H54 (cell line): ENCODE data around the gene AAK1.
"Not testable (repeated sequence)": the region's sequence is repeated elsewhere in the genome, so short reads cannot be mapped to it uniquely, and the experiment has no call there.

ENCODE experiments used
- DNase-seq: peaks from one replicate; pipeline ENCODE4 v3.0.0; 2011; ENCODE audit warnings: low spot score, mixed read lengths; ENCODE audit not compliant: insufficient read length
- FAIRE-seq: peaks from 3 replicates; lab custom pipeline; 2011; peaks lifted over from hg19 to GRCh38; lab: Jason Lieb, UNC
- POLR2A ChIP-seq: IDR thresholded peaks from 2 replicates; pipeline ENCODE4 v1.6.1; 2011; ENCODE audit warnings: low read depth, mild to moderate bottlenecking, low read length

The AAK1 gene

GRCh38 chr2:69576880-69577279, 66.7 kb downstream of the AAK1 start:
- DNase-seq = no peak
- no peak for TF ChIP-seq POLR2A
- no peak for FAIRE-seq

GRCh38 chr2:69575926-69576325, 67.6 kb downstream of the AAK1 start:
- TF ChIP-seq POLR2A = no peak
- FAIRE-seq (no peak), DNase-seq (no peak)

DNA sequence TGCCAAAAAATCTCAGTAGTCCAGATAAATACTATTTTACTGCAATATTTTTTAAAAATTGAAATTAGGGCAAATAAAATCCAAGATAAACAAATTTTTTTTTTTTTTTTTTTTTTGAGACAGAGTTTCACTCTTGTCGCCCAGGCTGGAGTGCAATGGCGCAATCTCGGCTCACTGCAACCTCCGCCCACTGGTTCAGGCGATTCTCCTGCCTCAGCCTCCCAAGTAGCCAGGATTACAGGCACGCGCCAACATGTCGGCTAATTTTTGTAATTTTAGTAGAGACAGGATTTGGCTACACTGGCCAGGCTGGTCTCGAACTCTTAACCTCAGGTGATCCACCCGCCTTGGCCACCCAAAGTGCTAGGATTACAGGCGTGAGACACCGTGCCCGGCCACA, 68.2 kb downstream of the AAK1 start:
- DNase-seq, FAIRE-seq: not testable (repeated sequence)

DNA sequence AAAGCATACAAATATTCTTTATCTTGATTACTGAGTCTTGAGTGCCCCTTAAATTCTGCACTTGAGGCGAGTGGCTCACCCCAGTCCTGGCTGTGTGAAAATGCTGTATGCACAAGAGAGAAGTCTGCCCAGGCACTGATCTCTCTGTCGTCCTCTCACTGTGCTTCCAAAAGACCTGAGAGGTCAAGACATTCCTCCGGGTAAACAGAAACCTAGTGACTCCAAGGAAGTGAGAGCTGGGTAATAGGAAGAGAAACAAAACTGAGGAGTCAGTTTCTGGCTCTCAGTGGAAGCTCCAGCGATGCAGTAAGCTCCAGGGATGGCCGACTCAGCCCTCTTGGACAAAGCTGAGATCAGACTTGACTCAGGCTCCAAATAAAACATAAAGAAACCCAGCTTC, 70.9 kb downstream of the AAK1 start:
- peak; percentile 30 for DNase-seq
- no peak for TF ChIP-seq POLR2A
- peak; percentile 20 for FAIRE-seq

GRCh38 chr2:69571189-69571588, 72.3 kb downstream of the AAK1 start:
- FAIRE-seq = no peak
- no peak for DNase-seq
- no peak for TF ChIP-seq POLR2A

- FAIRE-seq (no peak), DNase-seq (no peak)
- TF ChIP-seq POLR2A = no peak
Observed at GRCh38 chr2:69570474-69570873, 73.1 kb downstream of the AAK1 start.

DNA sequence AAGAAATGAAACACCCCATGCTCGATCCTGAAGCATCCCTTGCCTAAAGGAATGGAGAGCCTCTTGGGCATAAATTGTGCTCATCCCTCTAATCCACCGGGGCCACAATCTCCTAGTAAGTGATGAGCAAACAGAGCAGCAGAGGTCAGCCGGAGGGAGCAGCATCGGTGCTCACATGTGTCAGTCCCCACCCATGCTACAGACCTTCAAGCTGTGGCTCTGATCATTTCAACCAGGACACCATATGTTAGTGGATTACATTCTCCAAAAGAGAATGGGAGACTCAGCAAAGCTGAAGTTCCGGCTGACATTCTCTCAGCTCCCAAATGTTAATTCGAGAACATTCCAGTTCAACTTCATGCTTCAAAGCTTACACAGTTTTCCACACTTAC, 75.6 kb downstream of the AAK1 start:
- DNase-seq (no peak), FAIRE-seq (no peak)
- TF ChIP-seq POLR2A = no peak

- no peak for TF ChIP-seq POLR2A
- peak; percentile 25 for DNase-seq
- FAIRE-seq = no peak
Observed at GRCh38 chr2:69567157-69567908, 76.2 kb downstream of the AAK1 start.

- DNase-seq = no peak
- no peak for FAIRE-seq
- no peak for TF ChIP-seq POLR2A
Observed at GRCh38 chr2:69566669-69567068, 76.9 kb downstream of the AAK1 start.

DNA sequence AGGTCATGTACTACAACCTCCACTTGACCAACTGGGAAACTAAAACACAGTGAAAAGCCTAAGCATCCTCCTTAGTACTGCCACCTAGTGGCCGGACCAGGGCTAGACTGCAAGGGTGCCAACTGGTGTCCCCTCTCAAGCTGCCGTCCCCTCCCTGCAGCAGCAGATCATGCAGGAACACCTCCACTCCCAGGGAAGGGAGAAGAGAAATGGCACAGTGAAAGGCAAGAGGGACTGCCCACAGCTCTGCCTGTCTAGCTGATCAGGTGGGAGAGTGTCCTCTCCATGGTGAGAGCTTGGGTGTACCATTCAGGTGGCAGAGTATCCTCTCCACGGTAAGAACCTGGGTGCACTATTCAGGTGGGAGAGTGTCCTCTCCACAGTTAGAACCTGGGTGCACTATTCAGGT, 78.1 kb downstream of the AAK1 start:
- FAIRE-seq (no peak), DNase-seq (no peak)
- no peak for TF ChIP-seq POLR2A

GRCh38 chr2:69564604-69565003, 78.9 kb downstream of the AAK1 start:
- no peak for FAIRE-seq
- no peak for DNase-seq
- TF ChIP-seq POLR2A = no peak

- no peak for DNase-seq
- TF ChIP-seq POLR2A = no peak
- no peak for FAIRE-seq
Observed at GRCh38 chr2:69563021-69563420, 80.5 kb downstream of the AAK1 start.

DNA sequence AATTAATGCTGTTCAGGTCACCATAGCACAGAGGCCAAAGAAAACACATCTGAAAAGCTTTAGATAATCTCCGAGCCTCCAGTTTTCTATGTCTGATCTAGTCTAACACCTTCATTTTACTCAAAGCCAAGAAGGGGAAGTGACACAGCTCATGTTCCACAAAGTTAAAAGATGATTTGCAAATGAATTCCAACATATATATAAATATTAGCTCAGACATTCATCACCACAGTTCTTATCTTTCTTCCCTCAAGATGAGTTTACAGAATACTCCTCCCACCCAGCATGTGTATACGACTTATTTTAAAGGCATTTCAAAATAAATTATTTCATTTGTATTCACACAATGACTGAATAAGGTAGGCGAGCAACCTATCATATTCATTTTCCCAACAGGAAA, 82.4 kb downstream of the AAK1 start:
- FAIRE-seq (no peak), DNase-seq (no peak)
- TF ChIP-seq POLR2A = no peak

DNA sequence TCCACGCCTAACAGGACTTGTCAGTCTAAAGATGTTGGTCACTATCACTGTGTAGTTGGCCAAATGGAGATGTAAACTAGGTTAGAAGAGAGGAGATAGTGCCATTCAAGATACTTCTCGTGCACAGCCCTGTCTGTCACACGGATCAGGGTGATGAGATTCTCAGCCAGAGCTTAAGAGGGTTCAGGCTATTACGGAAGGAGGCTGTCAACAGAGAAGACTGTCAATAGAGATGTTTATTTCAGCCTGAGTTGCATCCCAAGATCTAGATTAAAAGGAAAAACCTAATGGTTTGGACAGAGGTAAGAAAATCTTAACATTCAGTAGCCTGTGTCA, 83.4 kb downstream of the AAK1 start:
- FAIRE-seq (no peak), DNase-seq (no peak)
- no peak for TF ChIP-seq POLR2A

GRCh38 chr2:69559442-69560146, 83.9 kb downstream of the AAK1 start:
- DNase-seq (no peak), FAIRE-seq (peak; percentile 92)
- TF ChIP-seq POLR2A = no peak
